Esophagus muscularis mucosa (tissue), 3 donors: ENCODE measurements around the gene HILPDA.
"Not testable (repeated sequence)": the region's sequence is repeated elsewhere in the genome, so short reads cannot be mapped to it uniquely, and the experiment has no call there.

Experiments used
- POLR2A ChIP-seq: fragments of 450-650 bp; IDR thresholded peaks from one replicate; pipeline ENCODE4 v1.6.1; 2017; ENCODE audit warnings: antibody characterized with exemption, moderate library complexity, mild to moderate bottlenecking, low read depth
- POLR2AphosphoS5 ChIP-seq, 2 donors: sonication (generic); formaldehyde crosslinking; IDR thresholded peaks; one replicate each; pipeline ENCODE4 v1.6.1; 2017; ENCODE audit warnings: antibody characterized with exemption in 2 of 2
- TF ChIP-seq, protein P1 (sequence below), 3 experiments: fragments of 200-600 bp in 2 of 3; fragments of 450-650 bp in 1 of 3; sonication (generic) in 2 of 3; IDR thresholded peaks; one replicate each; pipeline ENCODE4 v1.5.1; 2017 to 2019; ENCODE audit warnings: antibody characterized with exemption in 3 of 3, mild to moderate bottlenecking in 2 of 3, moderate library complexity in 1 of 3

DNA sequence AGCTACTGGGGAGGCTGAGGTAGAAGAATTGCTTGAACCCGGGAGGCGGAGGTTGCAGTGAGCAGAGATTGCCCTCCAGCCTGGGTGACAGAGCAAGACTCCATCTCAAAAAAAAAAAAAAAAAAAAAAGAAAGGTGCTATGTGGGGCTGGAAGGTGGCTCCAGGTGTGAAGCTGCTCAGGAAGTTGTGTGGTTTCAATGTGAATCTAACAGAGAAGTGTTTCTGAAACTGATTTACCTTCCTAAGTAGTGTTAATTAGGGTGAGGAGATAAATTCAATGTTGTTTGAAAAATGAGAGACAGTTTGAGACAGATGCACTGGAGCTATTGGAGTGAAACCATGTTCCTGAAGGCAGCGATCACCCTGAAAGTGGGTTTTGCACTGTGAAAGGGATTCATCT lies 51.1 kb downstream of the HILPDA start:
- TF ChIP-seq, protein P1, sequence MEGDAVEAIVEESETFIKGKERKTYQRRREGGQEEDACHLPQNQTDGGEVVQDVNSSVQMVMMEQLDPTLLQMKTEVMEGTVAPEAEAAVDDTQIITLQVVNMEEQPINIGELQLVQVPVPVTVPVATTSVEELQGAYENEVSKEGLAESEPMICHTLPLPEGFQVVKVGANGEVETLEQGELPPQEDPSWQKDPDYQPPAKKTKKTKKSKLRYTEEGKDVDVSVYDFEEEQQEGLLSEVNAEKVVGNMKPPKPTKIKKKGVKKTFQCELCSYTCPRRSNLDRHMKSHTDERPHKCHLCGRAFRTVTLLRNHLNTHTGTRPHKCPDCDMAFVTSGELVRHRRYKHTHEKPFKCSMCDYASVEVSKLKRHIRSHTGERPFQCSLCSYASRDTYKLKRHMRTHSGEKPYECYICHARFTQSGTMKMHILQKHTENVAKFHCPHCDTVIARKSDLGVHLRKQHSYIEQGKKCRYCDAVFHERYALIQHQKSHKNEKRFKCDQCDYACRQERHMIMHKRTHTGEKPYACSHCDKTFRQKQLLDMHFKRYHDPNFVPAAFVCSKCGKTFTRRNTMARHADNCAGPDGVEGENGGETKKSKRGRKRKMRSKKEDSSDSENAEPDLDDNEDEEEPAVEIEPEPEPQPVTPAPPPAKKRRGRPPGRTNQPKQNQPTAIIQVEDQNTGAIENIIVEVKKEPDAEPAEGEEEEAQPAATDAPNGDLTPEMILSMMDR (IDR thresholded peaks at IDR 0.05): not testable (repeated sequence)
- TF ChIP-seq POLR2A; POLR2AphosphoS5 (IDR thresholded peaks at IDR 0.05): not testable (repeated sequence)
